HCT116 (cell line): ENCODE results near the gene TENT4A.

Experiments
- CEBPB ChIP-seq: IDR thresholded peaks from 2 replicates; pipeline ENCODE4 v1.6.1; 2012; ENCODE audit warnings: low read depth
- EZH2 ChIP-seq: fragments of 200-600 bp; sonication (generic); IDR thresholded peaks from 2 replicates; pipeline ENCODE4 v1.6.1; 2017; ENCODE audit warnings: antibody characterized with exemption, mixed run types
- POLR2A ChIP-seq: IDR thresholded peaks from 2 replicates; pipeline ENCODE4 v1.7.0; 2011; ENCODE audit warnings: borderline replicate concordance; ENCODE audit not compliant: insufficient read depth, insufficient read length; ENCODE audit errors: extremely low read depth
- TF ChIP-seq, protein P1 (sequence below), 3 experiments: fragments of 200-600 bp in 1 of 3; sonication (generic) in 1 of 3; IDR thresholded peaks in 2 of 3; conservative IDR thresholded peaks in 1 of 3; 2 replicates each; pipeline ENCODE4 v1.5.1; 2012 to 2017; ENCODE audit warnings: low read depth in 2 of 3, low read length in 2 of 3, antibody characterized with exemption in 1 of 3, borderline replicate concordance in 1 of 3, control low read depth in 1 of 3, mild to moderate bottlenecking in 1 of 3, mixed read lengths in 1 of 3, mixed run types in 1 of 3, moderate library complexity in 1 of 3; ENCODE audit not compliant: insufficient read depth in 1 of 3
- TF ChIP-seq, protein P2 (sequence below): IDR thresholded peaks from 2 replicates; pipeline ENCODE4 v1.6.1; 2011; ENCODE audit warnings: mild to moderate bottlenecking, low read length, moderate library complexity; ENCODE audit not compliant: insufficient replicate concordance; ENCODE audit errors: extremely low read depth
- TF ChIP-seq, protein P3 (sequence below): IDR thresholded peaks from 2 replicates; pipeline ENCODE4 v1.6.1; 2012

DNA sequence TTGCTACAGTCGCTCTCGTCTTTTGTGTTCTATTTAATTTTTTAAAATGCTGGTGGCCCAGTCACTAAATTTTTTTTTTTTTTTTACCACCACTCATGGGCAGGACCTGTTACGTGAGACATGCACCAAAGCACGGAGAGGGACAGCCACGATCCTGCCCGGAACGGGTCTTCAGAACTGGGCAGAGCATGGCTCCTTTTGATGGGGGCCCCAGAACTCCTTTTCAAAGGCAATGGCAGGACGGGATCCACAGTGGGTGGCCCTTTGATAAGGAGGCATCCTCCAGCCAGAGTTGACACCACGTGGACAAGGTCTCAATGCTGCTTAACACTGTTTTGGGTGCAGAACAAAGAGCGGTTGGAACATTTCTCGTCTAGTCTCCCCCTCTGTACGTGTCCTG is 50.0 kb downstream of the TENT4A start:
- TF ChIP-seq CEBPB (no peak), EZH2 (no peak), POLR2A (no peak)
- TF ChIP-seq, protein P1, sequence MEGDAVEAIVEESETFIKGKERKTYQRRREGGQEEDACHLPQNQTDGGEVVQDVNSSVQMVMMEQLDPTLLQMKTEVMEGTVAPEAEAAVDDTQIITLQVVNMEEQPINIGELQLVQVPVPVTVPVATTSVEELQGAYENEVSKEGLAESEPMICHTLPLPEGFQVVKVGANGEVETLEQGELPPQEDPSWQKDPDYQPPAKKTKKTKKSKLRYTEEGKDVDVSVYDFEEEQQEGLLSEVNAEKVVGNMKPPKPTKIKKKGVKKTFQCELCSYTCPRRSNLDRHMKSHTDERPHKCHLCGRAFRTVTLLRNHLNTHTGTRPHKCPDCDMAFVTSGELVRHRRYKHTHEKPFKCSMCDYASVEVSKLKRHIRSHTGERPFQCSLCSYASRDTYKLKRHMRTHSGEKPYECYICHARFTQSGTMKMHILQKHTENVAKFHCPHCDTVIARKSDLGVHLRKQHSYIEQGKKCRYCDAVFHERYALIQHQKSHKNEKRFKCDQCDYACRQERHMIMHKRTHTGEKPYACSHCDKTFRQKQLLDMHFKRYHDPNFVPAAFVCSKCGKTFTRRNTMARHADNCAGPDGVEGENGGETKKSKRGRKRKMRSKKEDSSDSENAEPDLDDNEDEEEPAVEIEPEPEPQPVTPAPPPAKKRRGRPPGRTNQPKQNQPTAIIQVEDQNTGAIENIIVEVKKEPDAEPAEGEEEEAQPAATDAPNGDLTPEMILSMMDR (IDR thresholded peaks at IDR 0.05 in 2 of 3, conservative IDR thresholded peaks at IDR 0.05 in 1 of 3; ENCODE audit: borderline replicate concordance in 1 of 3, insufficient read depth in 1 of 3, low read depth in 2 of 3, low read length in 2 of 3) = no peak
- TF ChIP-seq, protein P2, sequence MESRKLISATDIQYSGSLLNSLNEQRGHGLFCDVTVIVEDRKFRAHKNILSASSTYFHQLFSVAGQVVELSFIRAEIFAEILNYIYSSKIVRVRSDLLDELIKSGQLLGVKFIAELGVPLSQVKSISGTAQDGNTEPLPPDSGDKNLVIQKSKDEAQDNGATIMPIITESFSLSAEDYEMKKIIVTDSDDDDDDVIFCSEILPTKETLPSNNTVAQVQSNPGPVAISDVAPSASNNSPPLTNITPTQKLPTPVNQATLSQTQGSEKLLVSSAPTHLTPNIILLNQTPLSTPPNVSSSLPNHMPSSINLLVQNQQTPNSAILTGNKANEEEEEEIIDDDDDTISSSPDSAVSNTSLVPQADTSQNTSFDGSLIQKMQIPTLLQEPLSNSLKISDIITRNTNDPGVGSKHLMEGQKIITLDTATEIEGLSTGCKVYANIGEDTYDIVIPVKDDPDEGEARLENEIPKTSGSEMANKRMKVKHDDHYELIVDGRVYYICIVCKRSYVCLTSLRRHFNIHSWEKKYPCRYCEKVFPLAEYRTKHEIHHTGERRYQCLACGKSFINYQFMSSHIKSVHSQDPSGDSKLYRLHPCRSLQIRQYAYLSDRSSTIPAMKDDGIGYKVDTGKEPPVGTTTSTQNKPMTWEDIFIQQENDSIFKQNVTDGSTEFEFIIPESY = no peak
- TF ChIP-seq, protein P3, sequence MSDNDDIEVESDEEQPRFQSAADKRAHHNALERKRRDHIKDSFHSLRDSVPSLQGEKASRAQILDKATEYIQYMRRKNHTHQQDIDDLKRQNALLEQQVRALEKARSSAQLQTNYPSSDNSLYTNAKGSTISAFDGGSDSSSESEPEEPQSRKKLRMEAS = no peak
